A549 (cell line): Measurements from ENCODE around the gene GRIN2C.

Experiments used
- BHLHE40 ChIP-seq: IDR thresholded peaks from 2 replicates; pipeline ENCODE4 v1.6.1; 2012; ENCODE audit warnings: low read depth, low read length, inconsistent platforms
- RFX5 ChIP-seq: fragments of 450-650 bp; IDR thresholded peaks from 2 replicates; pipeline ENCODE4 v1.7.1; 2014; ENCODE audit warnings: antibody characterized with exemption, mild to moderate bottlenecking, moderate library complexity
- TF ChIP-seq, protein P1 (sequence below): fragments of 200-600 bp; sonication (generic); IDR thresholded peaks from 2 replicates; pipeline ENCODE4 v1.6.1; 2016; ENCODE audit warnings: antibody characterized with exemption, mild to moderate bottlenecking, moderate library complexity

DNA sequence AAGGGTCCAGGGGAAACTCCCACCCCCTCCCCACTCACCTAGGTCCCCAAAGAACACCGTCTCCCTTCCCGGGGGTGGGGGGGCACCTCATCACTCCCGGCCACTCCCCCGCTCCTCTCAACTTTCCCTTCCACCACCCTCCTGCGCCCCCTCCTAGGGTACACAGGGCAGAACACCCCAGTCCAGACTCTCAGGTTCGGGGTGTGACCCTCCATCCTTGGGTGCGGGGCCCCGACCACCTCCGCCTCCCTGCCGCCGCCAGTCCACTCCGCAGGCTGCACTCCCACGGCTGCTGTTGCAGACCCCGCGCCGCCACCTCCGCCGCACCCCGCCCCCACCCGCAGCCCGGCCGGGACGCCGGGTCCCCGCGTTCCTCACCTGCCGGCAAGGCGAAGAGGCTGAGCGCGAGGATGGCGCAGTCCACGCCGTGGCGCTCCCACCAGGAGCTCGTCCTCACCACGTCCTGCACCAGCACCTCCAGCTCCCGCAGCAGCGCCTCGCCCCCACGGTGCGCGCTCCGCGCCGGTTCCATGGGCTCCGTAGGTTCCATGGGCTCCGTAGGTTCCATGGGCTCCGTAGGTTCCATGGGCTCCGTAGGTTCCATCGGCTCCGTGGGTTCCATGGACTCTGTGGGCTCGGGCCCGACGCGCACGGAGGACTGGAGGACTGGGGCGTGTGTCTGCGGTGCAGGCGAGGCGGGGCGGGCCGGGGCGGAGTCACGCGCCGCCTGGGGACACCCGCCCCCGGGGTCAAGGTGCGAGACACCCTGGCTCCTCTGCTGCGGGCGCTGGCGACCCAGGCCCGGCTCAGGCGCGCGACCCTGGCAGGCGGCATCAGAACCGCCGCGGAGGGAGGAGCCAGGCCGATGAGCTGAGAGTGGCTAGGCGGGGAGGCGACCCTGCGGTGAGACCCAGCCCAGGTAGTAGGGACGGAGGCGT lies 33.6 kb upstream of the GRIN2C start, which contains the start of gene FADS6:
- TF ChIP-seq RFX5 = no peak
- TF ChIP-seq BHLHE40 = no peak
- TF ChIP-seq, protein P1, sequence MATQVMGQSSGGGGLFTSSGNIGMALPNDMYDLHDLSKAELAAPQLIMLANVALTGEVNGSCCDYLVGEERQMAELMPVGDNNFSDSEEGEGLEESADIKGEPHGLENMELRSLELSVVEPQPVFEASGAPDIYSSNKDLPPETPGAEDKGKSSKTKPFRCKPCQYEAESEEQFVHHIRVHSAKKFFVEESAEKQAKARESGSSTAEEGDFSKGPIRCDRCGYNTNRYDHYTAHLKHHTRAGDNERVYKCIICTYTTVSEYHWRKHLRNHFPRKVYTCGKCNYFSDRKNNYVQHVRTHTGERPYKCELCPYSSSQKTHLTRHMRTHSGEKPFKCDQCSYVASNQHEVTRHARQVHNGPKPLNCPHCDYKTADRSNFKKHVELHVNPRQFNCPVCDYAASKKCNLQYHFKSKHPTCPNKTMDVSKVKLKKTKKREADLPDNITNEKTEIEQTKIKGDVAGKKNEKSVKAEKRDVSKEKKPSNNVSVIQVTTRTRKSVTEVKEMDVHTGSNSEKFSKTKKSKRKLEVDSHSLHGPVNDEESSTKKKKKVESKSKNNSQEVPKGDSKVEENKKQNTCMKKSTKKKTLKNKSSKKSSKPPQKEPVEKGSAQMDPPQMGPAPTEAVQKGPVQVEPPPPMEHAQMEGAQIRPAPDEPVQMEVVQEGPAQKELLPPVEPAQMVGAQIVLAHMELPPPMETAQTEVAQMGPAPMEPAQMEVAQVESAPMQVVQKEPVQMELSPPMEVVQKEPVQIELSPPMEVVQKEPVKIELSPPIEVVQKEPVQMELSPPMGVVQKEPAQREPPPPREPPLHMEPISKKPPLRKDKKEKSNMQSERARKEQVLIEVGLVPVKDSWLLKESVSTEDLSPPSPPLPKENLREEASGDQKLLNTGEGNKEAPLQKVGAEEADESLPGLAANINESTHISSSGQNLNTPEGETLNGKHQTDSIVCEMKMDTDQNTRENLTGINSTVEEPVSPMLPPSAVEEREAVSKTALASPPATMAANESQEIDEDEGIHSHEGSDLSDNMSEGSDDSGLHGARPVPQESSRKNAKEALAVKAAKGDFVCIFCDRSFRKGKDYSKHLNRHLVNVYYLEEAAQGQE = no peak
